GM18508 (cell line): ENCODE data around the gene VRTN.

ENCODE experiments used
- ATAC-seq: cut with Tn5 transposase; IDR thresholded peaks from one replicate; pipeline ENCODE4 v1.9.1; 2021; ENCODE audit warnings: moderate number of reproducible peaks; ENCODE audit not compliant: insufficient read depth, unreplicated experiment

VRTN gene

DNA sequence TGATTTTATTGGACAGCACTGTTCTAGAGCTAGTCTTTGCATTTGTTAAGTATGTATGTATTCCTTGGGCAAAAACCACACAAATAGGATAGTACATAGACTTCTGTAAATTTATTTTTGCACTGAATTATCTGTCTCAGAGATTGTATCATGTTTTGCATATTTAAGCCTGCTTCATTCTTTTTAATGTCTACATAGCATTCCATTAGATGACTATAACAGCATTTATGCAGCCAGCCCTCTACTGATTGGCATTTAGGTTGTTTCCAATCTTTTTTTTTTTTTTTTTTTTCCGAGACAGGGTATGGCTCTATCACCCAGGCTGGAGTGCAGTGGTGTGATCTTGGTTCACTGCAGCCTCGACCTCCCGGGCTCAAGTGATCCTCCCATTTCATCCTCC, 43.2 kb downstream of the VRTN start:
- no peak for ATAC-seq

GRCh38 chr14:74392616-74393570, 44.6 kb downstream of the VRTN start:
- ATAC-seq, result no peak

DNA sequence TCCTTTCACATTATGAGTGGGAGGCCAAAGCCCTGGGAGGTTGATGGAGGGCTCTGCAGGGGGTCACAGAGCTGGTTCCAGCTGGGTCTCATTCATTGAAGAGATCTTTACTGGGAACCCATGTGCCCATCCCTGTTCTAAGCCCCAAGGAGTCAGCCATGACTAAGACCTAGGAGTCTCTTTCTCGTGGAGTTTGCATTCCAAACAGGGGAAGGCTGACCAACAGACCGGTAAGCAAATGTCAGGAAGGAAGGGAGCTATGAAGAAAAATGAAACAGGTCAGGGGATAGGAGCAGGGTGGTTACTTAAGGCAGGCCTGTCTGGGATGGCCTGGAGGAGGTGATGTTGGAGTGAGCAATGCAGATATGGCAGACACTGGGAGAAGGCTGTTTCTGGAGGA, 46.3 kb downstream of the VRTN start:
- ATAC-seq, result no peak

GRCh38 chr14:74395094-74395493, 46.8 kb downstream of the VRTN start:
- ATAC-seq, result no peak

DNA sequence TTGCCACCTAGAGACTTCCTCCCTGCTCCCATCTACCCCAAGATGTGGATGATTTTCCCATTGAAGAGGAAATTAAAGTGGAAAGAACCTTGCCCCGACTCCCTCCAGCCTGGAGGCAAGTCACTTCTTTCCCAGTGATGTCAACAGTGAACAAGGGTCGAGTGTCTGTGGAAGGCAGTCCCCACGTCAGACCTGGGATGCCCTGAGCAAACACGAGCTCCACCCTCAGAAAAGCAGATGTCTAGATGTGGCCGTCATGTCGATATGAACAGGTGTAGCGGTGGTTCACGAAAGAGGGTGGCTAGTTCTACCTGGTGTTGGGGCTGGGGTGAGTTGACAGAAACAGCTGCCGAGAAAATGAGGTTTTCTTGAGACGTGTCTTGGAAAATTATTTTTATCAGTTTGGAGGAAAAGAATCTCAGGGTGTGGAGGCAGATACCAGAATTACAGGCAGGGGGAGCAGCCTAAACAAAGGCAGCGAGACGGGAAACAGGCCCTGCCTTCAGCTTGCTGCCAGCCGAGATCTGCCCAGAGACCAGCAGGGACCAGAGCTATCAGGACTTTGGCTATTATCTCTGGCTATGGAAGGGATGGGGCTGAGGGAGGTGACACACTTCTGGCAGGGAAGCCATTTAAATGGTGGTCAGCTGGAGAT, 51.9 kb downstream of the VRTN start:
- ATAC-seq, result no peak

GRCh38 chr14:74400919-74401503, 52.7 kb downstream of the VRTN start:
- no peak for ATAC-seq

DNA sequence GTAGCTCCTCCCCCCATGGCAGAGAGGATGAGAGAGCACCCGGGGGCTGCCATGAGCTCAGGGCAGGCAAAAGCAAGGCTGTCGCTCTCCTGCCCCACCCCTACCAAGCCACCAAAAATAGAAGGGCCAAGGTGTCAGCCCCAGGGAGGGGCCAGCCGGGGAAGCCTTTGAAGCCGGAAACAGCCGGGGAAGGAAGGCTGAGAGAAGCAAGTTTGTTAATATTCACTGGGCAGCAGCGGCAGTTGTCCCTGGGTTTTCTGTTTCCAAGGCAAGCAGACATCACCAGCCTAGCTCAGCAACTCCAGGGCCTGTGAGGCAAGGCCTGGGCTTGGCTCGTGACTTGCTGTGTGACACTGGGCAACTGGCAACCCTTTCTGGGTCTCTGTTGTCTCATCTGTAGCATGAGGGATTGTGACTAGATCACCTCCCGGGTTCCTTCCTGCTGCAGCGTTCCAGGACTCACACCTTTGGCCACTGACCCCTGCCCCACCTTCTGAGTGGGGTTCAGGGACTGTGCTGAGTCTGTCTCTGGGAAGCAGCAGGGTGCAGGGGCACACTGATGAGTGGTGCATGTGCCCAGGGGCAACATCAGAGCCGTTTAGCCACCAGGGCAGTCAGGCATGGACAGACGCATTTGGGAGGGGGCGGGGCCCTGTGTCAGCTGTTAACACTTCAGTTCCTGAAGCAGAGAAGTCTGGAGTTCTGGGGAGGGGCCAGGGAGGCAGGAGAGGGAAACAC, 53.4 kb downstream of the VRTN start:
- ATAC-seq, result peak; percentile 43

GRCh38 chr14:74402401-74403251, 54.4 kb downstream of the VRTN start:
- ATAC-seq, result no peak

DNA sequence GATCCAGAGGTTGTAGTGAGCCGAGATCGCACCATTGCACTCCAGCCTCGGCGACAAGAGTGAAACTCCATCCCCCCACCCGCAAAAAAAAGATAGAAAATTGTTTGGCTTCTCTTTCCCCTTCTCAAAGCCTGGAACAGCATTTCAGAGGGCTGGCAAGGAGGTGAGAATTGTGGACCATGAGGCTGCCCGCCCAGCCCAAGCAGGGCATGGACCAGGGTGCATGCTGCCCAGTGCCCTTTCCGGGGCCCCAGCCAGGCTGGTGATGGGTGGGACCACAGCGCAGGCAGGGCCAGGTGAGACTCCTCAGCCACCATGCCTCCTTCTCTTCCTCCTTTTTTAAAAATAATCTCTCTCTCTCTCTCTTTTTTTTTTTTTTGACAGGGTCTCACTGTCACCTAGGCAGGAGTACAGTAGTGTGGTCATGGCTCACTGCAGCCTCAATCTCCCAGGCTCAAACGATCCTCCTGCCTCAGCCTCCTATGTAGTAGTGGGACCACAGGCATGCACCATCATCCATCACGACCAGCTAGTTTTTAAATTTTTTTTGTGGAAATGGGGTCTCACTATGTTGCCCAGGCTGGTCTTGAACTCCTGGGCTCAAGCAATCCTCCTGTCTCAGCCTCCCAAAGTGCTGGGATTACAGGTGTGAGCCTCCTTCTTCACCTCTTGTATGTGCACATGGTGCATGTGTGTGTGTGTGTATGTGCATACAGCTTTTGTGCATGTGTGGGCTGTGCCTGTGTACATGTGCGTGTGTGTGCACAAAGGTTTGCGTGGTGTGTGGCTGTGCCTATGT, 55.5 kb downstream of the VRTN start:
- no peak for ATAC-seq

DNA sequence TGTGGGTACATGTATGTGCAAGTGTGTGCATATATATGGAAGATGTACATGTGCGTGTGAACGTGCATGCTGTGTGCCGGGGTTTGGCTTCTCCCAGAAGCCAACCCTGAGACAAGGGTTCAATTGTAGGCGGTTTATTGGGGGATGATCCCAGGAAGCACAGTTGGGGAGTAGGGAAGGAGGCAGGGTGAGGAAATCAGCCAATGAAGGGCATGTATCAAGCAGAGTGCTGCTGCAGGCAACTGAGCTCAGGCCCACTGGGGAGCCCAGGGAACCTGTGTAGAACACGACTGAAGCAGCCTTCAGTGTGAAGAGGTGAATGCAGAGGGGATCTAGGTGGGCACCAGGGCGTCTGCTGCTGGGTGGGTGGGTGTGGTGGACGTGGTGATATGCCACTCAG, 56.2 kb downstream of the VRTN start:
- ATAC-seq, result no peak

DNA sequence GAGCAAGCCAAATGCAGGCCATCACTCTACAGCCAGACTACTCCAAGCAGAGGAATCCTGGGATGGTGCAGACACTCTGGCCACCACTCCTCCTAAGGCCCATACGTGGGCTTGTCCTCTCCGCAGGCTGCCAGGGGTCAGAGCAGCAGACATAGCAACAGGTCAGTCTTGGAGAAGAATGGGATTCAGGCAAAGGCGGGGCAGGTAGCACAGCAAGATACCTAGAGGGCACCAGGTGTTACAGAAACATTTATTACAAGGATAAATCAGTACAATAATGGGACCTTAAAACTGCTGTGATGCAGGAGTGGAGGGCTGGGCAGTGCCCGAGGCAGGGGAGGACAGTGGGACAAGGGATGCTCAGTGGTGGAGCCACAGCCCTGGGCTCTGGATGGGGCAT, 57.4 kb downstream of the VRTN start:
- no peak for ATAC-seq

DNA sequence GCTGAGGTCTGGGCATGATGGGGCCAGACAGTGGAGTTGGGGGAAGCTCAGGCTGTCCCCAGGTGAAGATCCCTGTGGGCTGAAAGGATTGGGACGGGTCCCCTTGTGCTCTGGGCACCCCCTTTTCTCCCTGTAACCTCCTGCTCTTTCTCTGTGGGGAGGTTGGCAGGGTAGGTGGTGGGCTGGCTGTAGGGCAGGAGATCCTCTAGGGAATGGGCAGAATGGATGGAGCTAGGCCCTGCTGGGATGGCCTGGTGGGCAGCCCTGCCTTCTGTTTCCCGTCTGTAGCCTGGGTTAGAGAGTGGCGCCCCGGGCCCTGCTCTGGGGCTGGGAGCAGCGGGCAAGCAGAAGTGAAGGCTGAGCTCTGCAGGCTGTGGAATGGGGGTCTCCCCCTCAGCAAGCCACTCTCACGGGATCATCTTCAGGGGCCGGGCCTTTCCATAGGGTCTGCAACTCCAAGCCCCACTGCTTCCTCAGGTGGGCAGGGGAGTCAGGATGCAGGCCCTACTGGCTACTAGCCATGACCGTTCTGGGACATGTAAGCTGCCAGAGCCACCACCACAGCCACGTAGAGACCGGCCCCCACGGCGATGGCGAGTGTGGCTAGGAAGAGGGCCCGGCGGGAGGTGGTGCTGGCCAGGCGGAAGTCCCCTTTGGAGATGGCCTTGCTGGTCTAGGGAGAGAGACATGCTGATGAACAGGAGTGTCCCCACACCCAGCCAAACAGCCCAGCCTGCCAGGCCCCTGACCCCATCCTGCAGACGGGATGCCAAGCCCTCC, 58.9 kb downstream of the VRTN start:
- no peak for ATAC-seq

GRCh38 chr14:74407801-74408154, 59.5 kb downstream of the VRTN start:
- ATAC-seq, result no peak

DNA sequence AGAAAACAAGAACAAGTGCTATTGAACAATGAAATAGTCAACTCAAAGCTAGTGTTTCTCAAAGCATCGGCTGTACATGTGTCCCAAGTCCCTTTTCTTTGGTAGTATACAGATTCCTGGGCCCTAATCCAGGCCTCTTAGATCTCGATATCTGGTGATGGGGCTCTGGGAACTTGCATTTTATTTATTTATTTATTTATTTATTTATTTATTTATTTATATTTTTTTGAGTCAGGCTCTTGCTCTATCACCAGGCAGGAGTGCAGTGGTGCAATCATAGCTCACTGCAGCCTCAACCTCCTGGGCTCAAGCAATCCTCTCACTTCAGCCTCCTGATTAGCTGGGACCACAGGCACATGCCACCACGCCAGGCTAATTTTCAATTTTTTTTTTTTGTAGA, 60.6 kb downstream of the VRTN start:
- no peak for ATAC-seq

GRCh38 chr14:74409441-74409840, 61.2 kb downstream of the VRTN start:
- ATAC-seq, result no peak
